Measurements from ENCODE around the gene SPATS2L. TPM values are rescaled to one million over a fixed set of nuclear protein-coding genes. Genes with fewer than 3 reads are reported as not detected.

SPATS2L gene
- total and polyA plus RNA-seq, 12 donors: 16.7 to 68.8 (median 43.6) TPM

DNA sequence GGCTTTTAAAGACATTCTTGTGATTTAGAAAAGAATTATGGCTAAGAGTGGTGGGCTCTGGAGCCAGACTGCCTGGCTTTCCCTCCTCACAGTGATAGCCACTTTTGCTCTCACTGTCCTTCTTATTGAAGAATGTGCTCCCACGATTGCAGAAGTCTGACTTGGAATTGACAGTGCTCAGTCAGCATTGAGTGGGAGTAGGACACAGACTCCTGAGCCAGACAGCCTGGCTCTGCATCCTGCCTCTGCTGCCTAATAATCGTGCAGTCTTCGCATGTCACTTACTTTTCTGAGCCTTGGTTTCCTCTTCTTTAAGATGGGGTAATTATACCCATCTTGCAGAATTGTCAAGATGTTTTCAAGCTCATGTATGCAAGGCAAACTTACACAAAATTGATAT lies 23.3 kb downstream of the SPATS2L start:
- H3K27me3 ChIP-seq: no peaks in the 10 kb centered on the region
- 59 to 66% (median 66%) methylated on average over 3 of the region's 3 CpGs for WGBS, 4 donors
- TF ChIP-seq POLR2A (IDR thresholded peaks at IDR 0.05): no peak
- TF ChIP-seq, protein P1, sequence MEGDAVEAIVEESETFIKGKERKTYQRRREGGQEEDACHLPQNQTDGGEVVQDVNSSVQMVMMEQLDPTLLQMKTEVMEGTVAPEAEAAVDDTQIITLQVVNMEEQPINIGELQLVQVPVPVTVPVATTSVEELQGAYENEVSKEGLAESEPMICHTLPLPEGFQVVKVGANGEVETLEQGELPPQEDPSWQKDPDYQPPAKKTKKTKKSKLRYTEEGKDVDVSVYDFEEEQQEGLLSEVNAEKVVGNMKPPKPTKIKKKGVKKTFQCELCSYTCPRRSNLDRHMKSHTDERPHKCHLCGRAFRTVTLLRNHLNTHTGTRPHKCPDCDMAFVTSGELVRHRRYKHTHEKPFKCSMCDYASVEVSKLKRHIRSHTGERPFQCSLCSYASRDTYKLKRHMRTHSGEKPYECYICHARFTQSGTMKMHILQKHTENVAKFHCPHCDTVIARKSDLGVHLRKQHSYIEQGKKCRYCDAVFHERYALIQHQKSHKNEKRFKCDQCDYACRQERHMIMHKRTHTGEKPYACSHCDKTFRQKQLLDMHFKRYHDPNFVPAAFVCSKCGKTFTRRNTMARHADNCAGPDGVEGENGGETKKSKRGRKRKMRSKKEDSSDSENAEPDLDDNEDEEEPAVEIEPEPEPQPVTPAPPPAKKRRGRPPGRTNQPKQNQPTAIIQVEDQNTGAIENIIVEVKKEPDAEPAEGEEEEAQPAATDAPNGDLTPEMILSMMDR (IDR thresholded peaks at IDR 0.05): no peak
- H3K4me3 ChIP-seq: no peak overlapping the region
- H3K27ac ChIP-seq: no peak overlapping the region
- intact Hi-C loops (cut with DNase I): no loop called here
- H3K4me1 ChIP-seq (replicated peaks in 1 of 2): peaks cover 0 to 12% of the 10 kb centered on the region in 2 donors
- no peaks in the 10 kb centered on the region for H3K36me3 ChIP-seq (replicated peaks in 1 of 2)
- DNase-seq: peak in 1 of 7 donors; percentile 10
- H3K9me3 ChIP-seq (replicated peaks in 1 of 3): no peaks in the 10 kb centered on the region

DNA sequence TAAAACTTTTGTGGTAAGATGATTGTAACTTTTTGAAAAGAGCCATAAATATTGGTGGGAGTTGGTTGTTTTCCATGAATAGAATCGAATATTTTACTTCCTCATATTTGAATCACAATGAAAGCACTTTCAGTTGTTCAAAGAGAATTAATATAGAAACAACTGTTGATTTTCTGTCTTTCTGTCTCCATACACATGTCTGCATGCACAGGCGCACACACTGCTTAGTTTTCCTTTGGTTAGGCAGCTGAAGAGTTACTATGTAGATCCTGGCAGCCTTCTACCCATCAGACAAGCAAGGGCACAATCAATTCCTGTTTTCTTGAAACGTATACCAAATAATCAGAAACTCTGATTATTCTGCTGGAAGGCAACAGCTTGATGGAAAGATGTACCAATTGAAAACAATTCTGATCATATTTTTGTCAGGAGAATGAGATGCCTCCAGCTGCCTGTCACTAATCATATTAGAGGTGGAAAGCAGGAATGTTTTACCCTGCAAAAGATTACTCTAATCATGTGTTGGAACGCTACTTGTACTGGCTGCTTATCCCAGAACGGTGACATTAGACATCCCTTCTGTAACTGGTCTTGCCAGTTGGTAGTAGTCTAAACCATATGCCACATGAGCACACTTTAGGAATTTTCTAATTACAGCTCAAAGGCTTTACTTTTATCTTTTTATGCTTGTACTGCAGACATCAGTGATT lies 24.0 kb downstream of the SPATS2L start:
- H3K4me3 ChIP-seq: no peak overlapping the region
- H3K9me3 ChIP-seq (replicated peaks in 1 of 3): no peaks in the 10 kb centered on the region
- no peak for TF ChIP-seq POLR2A (IDR thresholded peaks at IDR 0.05)
- TF ChIP-seq, protein P1 (IDR thresholded peaks at IDR 0.05): no peak
- 69 to 73% (median 73%) methylated on average over 5 of the region's 5 CpGs for WGBS, 4 donors
- H3K27me3 ChIP-seq: no peaks in the 10 kb centered on the region
- DNase-seq: no peak
- intact Hi-C loops (cut with DNase I): no loop called here
- H3K4me1 ChIP-seq (replicated peaks in 1 of 2): peaks cover 5 to 19% of the 10 kb centered on the region in 2 donors
- no peak overlapping the region for H3K27ac ChIP-seq
- no peaks in the 10 kb centered on the region for H3K36me3 ChIP-seq (replicated peaks in 1 of 2)

DNA sequence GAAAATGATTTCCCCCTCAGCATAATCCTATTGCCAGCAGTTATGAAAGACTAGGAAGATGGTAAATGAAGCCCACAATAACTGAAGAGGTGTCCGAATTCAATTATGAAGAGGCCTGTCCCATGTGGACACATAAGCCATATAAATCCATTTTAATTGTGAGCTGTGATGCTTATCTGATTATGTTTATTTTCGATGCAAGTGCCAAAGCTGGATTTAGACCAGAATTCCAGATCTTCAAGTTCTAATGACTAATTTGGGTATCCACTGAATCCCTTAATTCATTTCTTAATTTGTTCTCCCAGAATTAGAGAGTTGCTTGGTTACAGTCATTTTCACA lies 24.5 kb downstream of the SPATS2L start:
- WGBS, 4 donors: 88 to 95% (median 89%) methylated on average over 2 of the region's 2 CpGs
- no peak overlapping the region for H3K4me3 ChIP-seq
- no peaks in the 10 kb centered on the region for H3K27me3 ChIP-seq
- no peak for DNase-seq
- no peak for TF ChIP-seq POLR2A (IDR thresholded peaks at IDR 0.05)
- TF ChIP-seq, protein P1 (IDR thresholded peaks at IDR 0.05): no peak
- no peak overlapping the region for H3K27ac ChIP-seq
- H3K36me3 ChIP-seq (replicated peaks in 1 of 2): no peaks in the 10 kb centered on the region
- intact Hi-C loops (cut with DNase I): no loop called here
- H3K9me3 ChIP-seq (replicated peaks in 1 of 3): no peaks in the 10 kb centered on the region
- H3K4me1 ChIP-seq (replicated peaks in 1 of 2): peaks cover 5 to 22% of the 10 kb centered on the region in 2 donors

DNA sequence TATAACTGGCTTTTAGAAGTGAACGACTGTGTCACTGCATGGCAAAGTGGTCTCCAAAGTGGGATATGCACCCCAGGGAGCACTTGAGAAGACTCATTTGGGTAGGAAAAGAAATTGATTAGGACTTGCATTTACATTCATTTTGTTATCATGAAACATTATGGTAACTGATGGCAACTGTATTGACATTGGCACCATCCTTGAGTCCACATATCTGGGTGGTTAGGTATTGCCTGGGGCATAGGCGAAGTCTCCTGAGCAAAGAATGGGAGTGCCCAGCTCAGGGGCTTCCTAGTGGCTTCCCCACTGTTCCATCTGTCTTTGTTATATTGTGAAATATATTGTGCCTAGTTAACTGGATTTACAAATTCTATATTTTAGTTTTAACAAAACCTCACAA lies 29.2 kb downstream of the SPATS2L start:
- Histone ChIP-seq H3K27ac (peak overlapping the region in 2 of 5 donors; percentile 31 to 45), H3K4me3 (no peak overlapping the region), H3K27me3 (no peaks in the 10 kb centered on the region), H3K4me1 (replicated peaks in 1 of 2) (peaks cover 33 to 57% of the 10 kb centered on the region in 2 donors), H3K36me3 (replicated peaks in 1 of 2) (no peaks in the 10 kb centered on the region), H3K9me3 (replicated peaks in 1 of 3) (no peaks in the 10 kb centered on the region)
- intact Hi-C loops (cut with DNase I): no loop called here
- TF ChIP-seq POLR2A (IDR thresholded peaks at IDR 0.05): no peak
- TF ChIP-seq, protein P1 (IDR thresholded peaks at IDR 0.05): no peak
- DNase-seq: no peak
- WGBS, 4 donors: 91 to 92% (median 92%) methylated on average over 2 of the region's 2 CpGs

Measured in adrenal gland (tissue), 12 donors.